SU-DHL-6 (cell line): ENCODE measurements around the gene TSPAN12.
A peak's percentile ranks its signal among the peaks of the same experiment; 100 is the strongest.

ENCODE experiments used
- H2AFZ ChIP-seq: fragments of 200-600 bp; sonication (generic); 2 replicates; pipeline ENCODE4 v1.6.1; 2014; ENCODE audit warnings: low read depth, mild to moderate bottlenecking, moderate library complexity, mixed read lengths, antibody characterized with exemption, low read length; ENCODE audit not compliant: severe bottlenecking
- H3F3A ChIP-seq: fragments of 200-600 bp; shearing (Covaris generic); 2 replicates; pipeline ENCODE4 v1.6.0; 2016; ENCODE audit warnings: antibody characterized with exemption, mild to moderate bottlenecking; ENCODE audit not compliant: insufficient read depth
- H3K27ac ChIP-seq: fragments of 200-600 bp; sonication (generic); 2 replicates; pipeline ENCODE4 v1.5.1; 2016; ENCODE audit warnings: low read depth, mild to moderate bottlenecking, low read length, moderate library complexity, mixed read lengths
- H3K27me3 ChIP-seq: fragments of 200-600 bp; sonication (generic), shearing (Covaris generic); 2 replicates; pipeline ENCODE4 v1.6.0; 2014; ENCODE audit warnings: mild to moderate bottlenecking, low read length
- H3K36me3 ChIP-seq: fragments of 200-600 bp; sonication (generic); 2 replicates; pipeline ENCODE4 v1.6.1; 2014; ENCODE audit warnings: mild to moderate bottlenecking, low read length, mixed read lengths
- H3K4me2 ChIP-seq: fragments of 300-600, 200-600 bp; shearing (Covaris generic), sonication (generic); 2 replicates; pipeline ENCODE4 v1.6.0; 2014; ENCODE audit warnings: low read length, low read depth, mild to moderate bottlenecking; ENCODE audit not compliant: poor library complexity, severe bottlenecking
- H3K4me3 ChIP-seq: fragments of 200-600 bp; sonication (generic); 2 replicates; pipeline ENCODE4 v1.5.1; 2014; ENCODE audit warnings: antibody characterized with exemption, low read length, mild to moderate bottlenecking, mixed read lengths; ENCODE audit not compliant: insufficient read depth, poor library complexity, severe bottlenecking
- H3K79me2 ChIP-seq: fragments of 200-600 bp; sonication (generic); 2 replicates; pipeline ENCODE4 v1.6.1; 2014; ENCODE audit warnings: mild to moderate bottlenecking, low read length, moderate library complexity; ENCODE audit not compliant: insufficient read depth
- H3K9ac ChIP-seq: fragments of 200-600 bp; sonication (generic); 2 replicates; pipeline ENCODE4 v1.7.0; 2014; ENCODE audit warnings: mild to moderate bottlenecking, low read length
- H3K9me2 ChIP-seq: fragments of 200-600 bp; sonication (generic); replicated peaks from 2 replicates; pipeline ENCODE4 v1.6.1; 2014; ENCODE audit warnings: low read length; ENCODE audit not compliant: insufficient read depth
- H3K9me3 ChIP-seq: fragments of 200-600 bp; sonication (generic); 2 replicates; pipeline ENCODE4 v1.6.1; 2014; ENCODE audit warnings: low read length, mixed read lengths; ENCODE audit not compliant: insufficient read depth
- H4K20me1 ChIP-seq: fragments of 200-600 bp; sonication (generic); 2 replicates; pipeline ENCODE4 v1.6.1; 2014; ENCODE audit warnings: low read depth, mild to moderate bottlenecking, antibody characterized with exemption, low read length, moderate library complexity, mixed read lengths
- CTCF ChIP-seq: fragments of 200-600 bp; sonication (generic); IDR thresholded peaks from one replicate; pipeline ENCODE4 v1.5.1; 2017; ENCODE audit warnings: antibody characterized with exemption, mild to moderate bottlenecking, low read length, moderate library complexity; ENCODE audit not compliant: insufficient read depth, poor library complexity, severe bottlenecking
- EZH2phosphoT487 ChIP-seq: fragments of 200-600 bp; sonication (generic), shearing (Covaris generic); conservative IDR thresholded peaks from 2 replicates; pipeline ENCODE4 v1.6.1; 2018; ENCODE audit warnings: mild to moderate bottlenecking, antibody characterized with exemption, low read length, moderate library complexity, mixed read lengths

The TSPAN12 gene

GRCh38 chr7:120856621-120857352 lies 1.2 kb downstream of the TSPAN12 start:
- H3K9me3 ChIP-seq: no peaks in the 10 kb centered on the region
- H3K27me3 ChIP-seq: no peaks in the 10 kb centered on the region
- 0 out of 2 replicates have a peak overlapping the region, but pooled peaks have one; percentile 50 for H3K9ac ChIP-seq
- H3K4me2 ChIP-seq: peak overlapping the region; percentile 58
- no peaks in the 10 kb centered on the region for H3K36me3 ChIP-seq
- TF ChIP-seq CTCF: no peak
- TF ChIP-seq EZH2phosphoT487: no peak
- H4K20me1 ChIP-seq: no peaks in the 10 kb centered on the region
- no peaks in the 10 kb centered on the region for H3K79me2 ChIP-seq
- no peaks in the 10 kb centered on the region for H3F3A ChIP-seq
- peak overlapping the region; percentile 51 for H3K4me3 ChIP-seq
- no peak overlapping the region for H2AFZ ChIP-seq
- H3K9me2 ChIP-seq: no peaks in the 10 kb centered on the region
- no peak overlapping the region for H3K27ac ChIP-seq

- no peak overlapping the region for H2AFZ ChIP-seq
- peak overlapping the region; percentile 58 for H3K4me2 ChIP-seq
- H3K27me3 ChIP-seq: no peaks in the 10 kb centered on the region
- TF ChIP-seq EZH2phosphoT487 (no peak), CTCF (no peak)
- no peaks in the 10 kb centered on the region for H3K9me2 ChIP-seq
- H3K9me3 ChIP-seq: no peaks in the 10 kb centered on the region
- H3K9ac ChIP-seq: no peak overlapping the region
- H3K27ac ChIP-seq: no peak overlapping the region
- H3K79me2 ChIP-seq: no peaks in the 10 kb centered on the region
- no peak overlapping the region for H3K4me3 ChIP-seq
- no peaks in the 10 kb centered on the region for H3F3A ChIP-seq
- no peaks in the 10 kb centered on the region for H4K20me1 ChIP-seq
- no peaks in the 10 kb centered on the region for H3K36me3 ChIP-seq
These were observed 1.7 kb downstream of the TSPAN12 start for GRCh38 chr7:120856198-120856597.

GRCh38 chr7:120852700-120853099 lies 5.2 kb downstream of the TSPAN12 start:
- H3K9me3 ChIP-seq: no peaks in the 10 kb centered on the region
- no peaks in the 10 kb centered on the region for H3K27me3 ChIP-seq
- no peaks in the 10 kb centered on the region for H4K20me1 ChIP-seq
- no peak overlapping the region for H3K4me3 ChIP-seq
- no peak overlapping the region for H3K9ac ChIP-seq
- no peak overlapping the region for H3K4me2 ChIP-seq
- H3K36me3 ChIP-seq: no peaks in the 10 kb centered on the region
- no peaks in the 10 kb centered on the region for H3K79me2 ChIP-seq
- no peaks in the 10 kb centered on the region for H3K9me2 ChIP-seq
- no peak overlapping the region for H2AFZ ChIP-seq
- TF ChIP-seq CTCF (no peak), EZH2phosphoT487 (no peak)
- H3K27ac ChIP-seq: no peak overlapping the region
- H3F3A ChIP-seq: no peaks in the 10 kb centered on the region
